ENCODE measurements around the gene HRAS.
A peak's percentile ranks its signal among the peaks of the same experiment; 100 is the strongest.

Gene HRAS

DNA sequence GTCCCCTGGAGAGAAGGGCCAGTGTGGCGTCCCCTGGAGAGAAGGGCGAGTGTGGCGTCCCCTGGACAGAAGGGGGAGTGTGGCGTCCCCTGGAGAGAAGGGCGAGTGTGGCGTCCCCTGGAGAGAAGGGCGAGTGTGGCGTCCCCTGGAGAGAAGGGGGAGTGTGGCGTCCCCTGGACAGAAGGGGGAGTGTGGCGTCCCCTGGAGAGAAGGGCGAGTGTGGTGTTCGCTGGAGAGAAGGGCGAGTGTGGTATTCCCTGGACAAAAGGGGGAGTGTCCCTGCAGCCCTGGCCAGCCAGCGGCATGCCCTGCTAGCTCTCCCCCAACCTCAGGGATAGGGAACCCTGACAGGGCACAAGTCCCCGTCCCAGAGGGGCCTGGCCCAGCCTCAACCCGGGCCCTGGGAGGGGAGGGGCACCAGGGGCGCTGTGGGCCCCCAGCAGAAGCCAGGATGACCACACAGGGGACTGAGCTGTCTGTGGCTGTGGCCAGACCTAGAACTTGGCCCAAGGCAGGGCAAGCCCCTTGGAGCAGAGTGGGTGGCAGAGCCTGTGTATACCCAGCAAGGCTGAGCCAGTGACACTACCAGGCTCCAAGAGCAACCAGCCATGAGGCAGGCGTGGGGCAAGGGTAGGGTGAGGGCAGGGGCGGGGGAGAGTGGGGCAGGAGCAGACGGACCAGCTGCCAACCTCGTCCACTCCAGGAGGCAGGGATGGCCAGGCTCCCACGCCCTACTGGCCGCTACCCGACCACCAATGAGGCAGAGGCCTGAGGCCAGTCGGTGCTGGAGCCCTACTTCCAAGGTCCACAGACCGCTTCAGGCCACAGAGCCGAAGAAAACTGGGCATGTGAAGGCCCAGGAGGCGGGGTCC, 4.2 kb downstream of the HRAS start:
- no peaks in the 10 kb centered on the region for H3K27me3 ChIP-seq (ENCODE audit: insufficient read depth, low read length)

DNA sequence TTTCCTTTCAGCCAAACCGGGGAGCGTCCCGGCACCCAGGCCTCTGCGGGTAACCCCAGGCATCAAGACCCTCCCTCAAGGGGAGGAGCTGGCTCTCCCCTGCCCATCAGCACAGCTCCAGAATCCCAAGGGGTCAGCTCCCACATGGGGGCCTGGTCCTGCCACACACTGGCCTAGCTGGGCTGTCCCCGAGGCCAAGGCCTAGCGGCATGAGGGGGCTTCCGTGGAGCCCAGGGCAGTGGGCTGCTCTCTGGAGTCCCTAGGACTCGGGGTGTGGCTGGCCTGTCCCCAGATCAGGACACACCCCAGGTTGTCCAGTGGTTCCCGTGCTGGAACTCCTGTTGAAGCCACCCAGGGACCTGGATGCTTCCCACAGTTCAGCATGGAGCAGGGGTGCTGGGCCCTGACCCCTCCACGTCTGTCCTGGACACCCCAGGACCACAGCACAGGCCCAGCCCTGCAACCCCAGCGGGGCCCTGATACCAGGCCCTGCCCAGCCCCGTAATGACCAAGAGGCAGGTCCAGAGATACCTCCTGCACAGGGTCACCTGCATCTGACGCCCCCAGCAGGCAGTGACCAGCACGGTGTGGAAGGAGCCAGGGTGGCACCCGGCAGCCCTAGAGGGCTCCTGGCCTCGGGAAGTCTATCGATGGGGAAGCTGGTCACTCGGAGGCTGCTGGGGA, 5.5 kb downstream of the HRAS start:
- Histone ChIP-seq H3K4me1 (ENCODE audit: control insufficient read depth, insufficient read depth, low read length, unreplicated experiment) (no peaks in the 10 kb centered on the region), H3K27me3 (ENCODE audit: insufficient read depth, low read length) (no peaks in the 10 kb centered on the region), H3K4me3 (ENCODE audit: low read depth, low read length) (no peak overlapping the region), H3K36me3 (ENCODE audit: insufficient read depth, low read length) (0 out of 2 replicates have a peak, but pooled peaks cover 6% of the 10 kb centered on the region), H3K79me2 (ENCODE audit: control insufficient read depth, insufficient read depth, low read length, unreplicated experiment) (peaks cover 15% of the 10 kb centered on the region), H2AFZ (ENCODE audit: low read length, unreplicated experiment) (no peak overlapping the region), H3K27ac (ENCODE audit: low read depth, low read length) (no peak overlapping the region)

More for the DNA sequence above, 4.2 kb downstream of the HRAS start:
- Histone ChIP-seq H3K4me3 (ENCODE audit: low read depth, low read length) (no peak overlapping the region), H3K36me3 (ENCODE audit: insufficient read depth, low read length) (0 out of 2 replicates have a peak, but pooled peaks cover 6% of the 10 kb centered on the region), H2AFZ (ENCODE audit: low read length, unreplicated experiment) (no peak overlapping the region), H3K27ac (ENCODE audit: low read depth, low read length) (no peak overlapping the region), H3K79me2 (ENCODE audit: control insufficient read depth, insufficient read depth, low read length, unreplicated experiment) (peaks cover 16% of the 10 kb centered on the region), H3K4me1 (ENCODE audit: control insufficient read depth, insufficient read depth, low read length, unreplicated experiment) (no peaks in the 10 kb centered on the region)

DNA sequence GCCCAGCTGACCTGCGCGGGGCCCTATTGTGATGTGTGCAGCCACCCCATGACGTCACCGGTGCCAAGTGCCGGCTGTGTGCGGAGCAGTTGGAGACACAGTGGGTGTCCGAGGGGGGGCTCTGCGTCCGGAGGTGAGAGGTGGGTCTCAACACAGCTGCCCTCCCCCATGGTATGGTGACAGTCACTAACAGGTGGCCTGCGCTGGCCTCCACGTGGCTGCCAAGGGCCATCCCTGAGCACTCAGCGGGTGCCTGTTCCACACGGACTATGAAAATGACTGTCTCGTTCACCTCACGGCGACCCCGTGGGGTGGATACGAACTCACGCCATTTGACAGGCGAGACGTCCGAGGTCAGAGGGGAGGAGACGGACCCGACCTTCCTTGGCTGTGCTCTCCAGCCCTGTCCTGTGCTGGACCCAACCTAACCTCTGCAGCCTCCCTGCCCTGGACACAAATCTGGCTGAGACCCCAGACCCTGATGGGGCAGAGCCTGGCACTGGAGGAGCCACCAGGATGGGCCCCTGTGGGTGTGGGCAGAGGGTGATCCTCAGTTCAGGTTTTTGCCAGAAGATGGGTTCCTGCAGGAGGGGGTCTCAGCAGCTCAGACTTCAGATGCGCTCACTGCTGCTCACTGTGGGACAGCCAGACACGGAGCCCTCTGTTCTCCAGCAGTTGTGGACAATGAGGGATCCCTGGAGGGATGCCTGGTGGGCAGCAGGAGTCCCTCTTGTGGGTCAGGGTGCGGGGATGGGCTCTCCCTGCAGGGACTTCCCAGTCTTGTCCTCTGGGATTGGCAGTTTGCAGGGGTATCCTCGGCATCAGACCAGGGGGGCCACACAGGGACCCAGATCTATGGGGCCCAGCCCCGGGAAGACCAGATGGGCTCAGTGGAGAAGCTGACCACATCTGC, 6.3 kb downstream of the HRAS start:
- H2AFZ ChIP-seq (ENCODE audit: low read length, unreplicated experiment) = no peak overlapping the region
- H3K79me2 ChIP-seq (ENCODE audit: control insufficient read depth, insufficient read depth, low read length, unreplicated experiment) = peaks cover 7% of the 10 kb centered on the region
- 0 out of 2 replicates have a peak, but pooled peaks cover 6% of the 10 kb centered on the region for H3K36me3 ChIP-seq (ENCODE audit: insufficient read depth, low read length)
- H3K4me1 ChIP-seq (ENCODE audit: control insufficient read depth, insufficient read depth, low read length, unreplicated experiment) = no peaks in the 10 kb centered on the region
- no peak overlapping the region for H3K4me3 ChIP-seq (ENCODE audit: low read depth, low read length)
- no peak overlapping the region for H3K27ac ChIP-seq (ENCODE audit: low read depth, low read length)
- no peaks in the 10 kb centered on the region for H3K27me3 ChIP-seq (ENCODE audit: insufficient read depth, low read length)

DNA sequence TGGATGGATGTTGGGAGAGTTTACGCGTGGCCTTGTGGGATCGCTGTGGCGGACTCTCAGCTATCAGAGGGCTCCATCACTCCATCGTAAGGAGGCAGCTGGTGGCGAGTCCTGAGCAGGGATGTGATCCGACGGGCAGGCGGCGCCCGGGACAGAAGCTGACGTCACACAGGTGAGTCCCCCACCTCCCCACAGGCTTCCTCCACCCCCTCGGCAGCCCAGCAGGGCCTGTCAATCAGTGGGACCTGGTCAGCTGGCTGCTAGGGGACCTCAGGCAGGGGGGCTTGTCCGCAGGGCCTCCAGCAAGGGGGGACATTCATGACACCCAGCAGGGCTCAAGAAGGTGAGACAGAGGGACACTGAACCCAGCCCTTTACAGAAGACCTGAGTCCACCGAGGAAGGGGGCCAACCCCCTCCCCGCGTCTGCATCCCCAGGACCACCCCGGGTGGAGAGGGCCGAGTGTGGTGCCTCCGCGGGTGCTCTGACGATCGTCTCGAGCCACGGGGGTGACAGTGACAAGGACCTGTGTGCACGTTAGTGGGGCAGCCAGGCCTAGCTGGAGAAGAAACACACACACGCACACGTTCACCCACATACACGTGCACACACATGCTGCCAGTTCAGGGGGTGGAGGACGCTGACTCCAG, 7.1 kb downstream of the HRAS start:
- Histone ChIP-seq H3K4me1 (ENCODE audit: control insufficient read depth, insufficient read depth, low read length, unreplicated experiment) (no peaks in the 10 kb centered on the region), H3K36me3 (ENCODE audit: insufficient read depth, low read length) (0 out of 2 replicates have a peak, but pooled peaks cover 3% of the 10 kb centered on the region), H3K27me3 (ENCODE audit: insufficient read depth, low read length) (no peaks in the 10 kb centered on the region), H2AFZ (ENCODE audit: low read length, unreplicated experiment) (no peak overlapping the region), H3K4me3 (ENCODE audit: low read depth, low read length) (no peak overlapping the region), H3K79me2 (ENCODE audit: control insufficient read depth, insufficient read depth, low read length, unreplicated experiment) (no peaks in the 10 kb centered on the region), H3K27ac (ENCODE audit: low read depth, low read length) (no peak overlapping the region)

DNA sequence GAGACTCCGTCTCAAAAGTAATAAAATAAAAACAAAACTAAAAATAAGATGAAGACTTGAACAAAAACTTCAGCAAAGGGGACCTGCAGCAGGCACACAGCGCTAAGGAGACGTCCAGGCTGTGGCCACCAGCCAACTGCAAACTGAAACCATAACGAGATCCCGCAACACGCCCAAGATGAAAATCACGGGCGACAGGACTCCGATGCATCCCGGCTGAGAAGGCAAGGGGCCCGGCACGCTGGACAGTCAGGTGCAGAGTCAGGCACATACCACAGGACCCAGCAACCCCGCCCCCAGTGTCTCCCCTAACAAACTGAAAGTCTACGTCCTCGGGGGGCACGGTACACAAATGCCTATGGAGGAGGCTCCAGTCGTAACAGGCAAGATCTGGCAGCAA, 9.2 kb downstream of the HRAS start:
- Histone ChIP-seq H3K4me1 (ENCODE audit: control insufficient read depth, insufficient read depth, low read length, unreplicated experiment) (no peaks in the 10 kb centered on the region), H3K27me3 (ENCODE audit: insufficient read depth, low read length) (no peaks in the 10 kb centered on the region), H3K36me3 (ENCODE audit: insufficient read depth, low read length) (no peaks in the 10 kb centered on the region), H2AFZ (ENCODE audit: low read length, unreplicated experiment) (no peak overlapping the region), H3K4me3 (ENCODE audit: low read depth, low read length) (no peak overlapping the region), H3K79me2 (ENCODE audit: control insufficient read depth, insufficient read depth, low read length, unreplicated experiment) (no peaks in the 10 kb centered on the region), H3K27ac (ENCODE audit: low read depth, low read length) (no peak overlapping the region)

DNA sequence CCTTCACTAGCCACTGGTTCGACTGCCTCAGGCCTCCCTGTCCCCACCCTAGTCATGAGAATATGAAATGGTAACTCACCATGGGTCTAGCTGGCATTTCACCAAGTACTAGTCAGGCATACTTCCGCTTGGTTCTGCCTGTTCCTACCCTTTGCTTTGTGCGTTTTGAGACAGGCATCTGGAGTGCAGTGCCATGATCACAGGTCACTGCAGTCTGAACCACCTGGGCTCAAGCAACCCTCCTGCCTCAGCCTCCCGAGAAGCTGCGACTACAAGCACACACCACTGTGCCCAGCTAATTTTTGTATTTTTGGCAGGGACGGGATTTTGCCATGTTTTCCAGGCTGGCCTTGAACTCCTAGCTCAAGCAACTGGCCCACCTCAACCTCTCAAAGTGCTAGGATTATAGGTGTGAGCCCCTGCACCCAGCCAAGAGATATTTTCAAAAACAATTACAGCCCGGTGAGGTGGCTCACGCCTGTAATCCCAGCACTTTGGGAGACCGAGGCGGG, 14.1 kb downstream of the HRAS start:
- no peak overlapping the region for H3K27ac ChIP-seq (ENCODE audit: low read depth, low read length)
- no peak overlapping the region for H2AFZ ChIP-seq (ENCODE audit: low read length, unreplicated experiment)
- H3K27me3 ChIP-seq (ENCODE audit: insufficient read depth, low read length) = no peaks in the 10 kb centered on the region
- no peaks in the 10 kb centered on the region for H3K36me3 ChIP-seq (ENCODE audit: insufficient read depth, low read length)
- H3K4me3 ChIP-seq (ENCODE audit: low read depth, low read length) = no peak overlapping the region
- H3K79me2 ChIP-seq (ENCODE audit: control insufficient read depth, insufficient read depth, low read length, unreplicated experiment) = no peaks in the 10 kb centered on the region
- H3K4me1 ChIP-seq (ENCODE audit: control insufficient read depth, insufficient read depth, low read length, unreplicated experiment) = no peaks in the 10 kb centered on the region

DNA sequence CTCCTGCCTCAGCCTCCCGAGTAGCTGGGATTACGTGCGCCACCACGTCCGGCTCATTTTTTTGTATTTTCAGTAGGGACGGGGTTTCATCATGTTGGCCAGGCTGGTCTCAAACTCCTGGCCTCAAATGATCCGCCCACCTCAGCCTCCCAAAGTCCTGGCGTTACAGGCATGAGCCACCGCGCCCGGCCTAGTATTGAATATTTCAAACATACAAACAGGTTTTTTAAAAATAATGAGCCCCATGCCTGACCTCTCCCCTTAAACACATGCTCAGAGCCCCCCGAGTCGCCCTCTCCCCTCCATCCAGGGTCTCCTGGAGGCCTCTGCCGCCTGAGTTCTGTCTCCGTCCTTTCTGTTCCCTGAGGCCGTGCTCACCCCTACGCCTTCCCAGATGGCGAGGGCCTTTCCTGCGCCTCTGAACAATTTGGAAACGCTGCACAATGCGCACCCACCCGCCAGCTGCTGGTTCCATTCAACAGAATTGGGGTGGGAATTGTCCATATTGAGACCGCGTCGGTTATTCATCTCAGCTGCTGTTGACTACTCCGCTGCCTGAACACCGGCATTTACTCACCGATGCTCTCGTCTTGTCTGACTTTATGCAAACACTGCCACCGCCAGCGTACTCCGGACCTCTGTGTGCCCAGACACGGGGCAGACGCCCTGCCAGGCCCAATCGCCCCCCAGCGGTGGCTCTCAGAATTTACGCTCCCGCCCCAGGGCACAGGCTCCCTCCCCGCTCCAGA, 14.8 kb downstream of the HRAS start:
- Histone ChIP-seq H3K4me3 (ENCODE audit: low read depth, low read length) (no peak overlapping the region), H3K27ac (ENCODE audit: low read depth, low read length) (no peak overlapping the region), H3K79me2 (ENCODE audit: control insufficient read depth, insufficient read depth, low read length, unreplicated experiment) (no peaks in the 10 kb centered on the region)

DNA sequence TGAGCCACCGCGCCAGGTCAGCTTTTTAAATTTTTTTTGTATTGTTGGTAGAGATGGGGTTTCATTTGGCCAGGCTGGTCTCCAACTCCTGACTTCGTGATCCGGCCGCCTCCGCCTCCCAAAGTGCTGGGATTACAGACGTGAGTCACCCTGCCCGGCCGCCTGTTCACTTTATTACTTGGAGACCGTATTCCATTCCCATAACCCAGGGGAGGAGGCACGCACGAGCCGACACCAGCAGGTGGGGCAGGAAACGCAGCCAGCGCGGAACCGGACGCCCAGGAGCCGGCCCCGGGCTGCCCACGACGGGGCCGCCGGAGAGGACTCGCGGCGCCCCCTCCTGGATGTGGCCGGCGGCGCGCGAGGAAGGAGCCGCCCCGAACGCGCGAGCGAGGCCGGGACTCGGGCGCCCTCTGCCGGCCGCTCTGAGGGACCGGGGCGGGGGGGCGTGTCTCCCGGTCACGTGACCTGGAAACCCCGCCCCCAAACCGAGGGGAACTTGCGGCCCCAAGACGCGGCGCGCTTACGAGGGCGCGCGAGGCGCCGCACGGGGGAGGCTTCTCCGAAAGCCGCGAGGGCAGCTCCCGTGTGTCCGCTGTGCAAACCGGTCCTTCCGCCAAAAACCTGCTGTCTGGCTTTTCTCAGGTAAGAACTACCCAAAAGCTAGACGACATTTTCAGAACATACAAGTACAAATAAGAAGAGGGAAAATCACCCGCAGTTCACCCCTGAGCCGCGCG, 16.7 kb downstream of the HRAS start:
- Histone ChIP-seq H3K4me1 (ENCODE audit: control insufficient read depth, insufficient read depth, low read length, unreplicated experiment) (no peaks in the 10 kb centered on the region), H3K36me3 (ENCODE audit: insufficient read depth, low read length) (peaks cover 15% of the 10 kb centered on the region), H3K79me2 (ENCODE audit: control insufficient read depth, insufficient read depth, low read length, unreplicated experiment) (no peaks in the 10 kb centered on the region), H3K4me3 (ENCODE audit: low read depth, low read length) (peak overlapping the region; percentile 64), H3K27ac (ENCODE audit: low read depth, low read length) (peak overlapping the region; percentile 58), H2AFZ (ENCODE audit: low read length, unreplicated experiment) (peak overlapping the region; percentile 16), H3K27me3 (ENCODE audit: insufficient read depth, low read length) (no peaks in the 10 kb centered on the region)

More for the DNA sequence above, 14.8 kb downstream of the HRAS start:
- Histone ChIP-seq H3K4me1 (ENCODE audit: control insufficient read depth, insufficient read depth, low read length, unreplicated experiment) (no peaks in the 10 kb centered on the region), H2AFZ (ENCODE audit: low read length, unreplicated experiment) (no peak overlapping the region), H3K27me3 (ENCODE audit: insufficient read depth, low read length) (no peaks in the 10 kb centered on the region), H3K36me3 (ENCODE audit: insufficient read depth, low read length) (peaks cover 4% of the 10 kb centered on the region)

Measured in ACC112 (cell line).